Stomach (tissue), 9 donors: ENCODE measurements around the gene FCHSD2. TPM values are rescaled to one million over a fixed set of nuclear protein-coding genes. Genes with fewer than 3 reads are reported as not detected.

Experiments used
- DNase-seq, 2 donors: peaks; one replicate each; pipeline versions ENCODE4 v3.0.0 to v3.0.0-alpha.2; 2013 to 2019
- H3K27ac ChIP-seq, 5 donors: fragments of 200-600 bp in 4 of 5; sonication (generic) in 4 of 5; one replicate each; pipeline ENCODE4 v1.5.1; 2013 to 2019; ENCODE audit warnings: mild to moderate bottlenecking in 1 of 5, moderate library complexity in 1 of 5
- H3K27me3 ChIP-seq, 3 donors: fragments of 200-600 bp; sonication (generic); one replicate each; pipeline ENCODE4 v1.5.1; 2017 to 2019; ENCODE audit warnings: mixed run types in 1 of 3
- H3K36me3 ChIP-seq, 4 donors: fragments of 200-600 bp; sonication (generic); 1 replicate in 3 of 4; 2 replicates in 1 of 4; pipeline ENCODE4 v1.5.1; 2016 to 2019
- H3K4me1 ChIP-seq, 4 donors: fragments of 200-600 bp; sonication (generic); one replicate each; pipeline ENCODE4 v1.5.1; 2016 to 2019
- H3K4me3 ChIP-seq, 4 donors: fragments of 200-600 bp; sonication (generic) in 3 of 4; one replicate each; pipeline ENCODE4 v1.5.1; 2016 to 2019; ENCODE audit warnings: mild to moderate bottlenecking in 1 of 4
- H3K9me3 ChIP-seq, 4 donors: fragments of 200-600 bp; sonication (generic); one replicate each; pipeline ENCODE4 v1.5.1; 2016 to 2019
- EP300 ChIP-seq: sonication (generic); formaldehyde crosslinking; IDR thresholded peaks from one replicate; pipeline ENCODE4 v1.6.1; 2017; ENCODE audit warnings: antibody characterized with exemption
- POLR2A ChIP-seq, 4 donors: fragments of 450-650 bp; IDR thresholded peaks; one replicate each; pipeline ENCODE4 v1.6.1; 2016; ENCODE audit warnings: antibody characterized with exemption in 4 of 4, control low read depth in 2 of 4, mild to moderate bottlenecking in 1 of 4, moderate library complexity in 1 of 4
- POLR2AphosphoS5 ChIP-seq, 3 donors: sonication (generic); formaldehyde crosslinking; IDR thresholded peaks; one replicate each; pipeline ENCODE4 v1.6.1; 2016; ENCODE audit warnings: antibody characterized with exemption in 3 of 3
- WGBS, 5 donors: extraction: QIAGEN DNeasy Blood & Tissue Kit in 3 of 5; methylation state at CpG; one replicate each; pipeline versions ENCODE4 v1.1.5 to v1.1.7; 2013 to 2018; 5-methylcytosine and 5-hydroxymethylcytosine counted together
- intact Hi-C: fragments of 100-400 bp; cut with DNase I; formaldehyde crosslinking; loops from one replicate; pipeline ENCODE4 v1.15.1; 2023; ENCODE audit warnings: low total_unique reads
- polyA plus RNA-seq, 3 donors: library from polyadenylated mRNA; stranded (reverse); fragments of 200-250 nt; gene quantifications; one replicate each; pipeline ENCODE4 v1.2.3, GENCODE V29; 2013
- total RNA-seq, 5 donors: library from RNA; depleted of rRNA; stranded (reverse); fragments of >200 nt; gene quantifications; one replicate each; pipeline versions ENCODE4 v1.1.0 to v1.2.3, GENCODE V29; 2014 to 2016
- TF ChIP-seq, protein P1 (sequence below), 7 experiments: fragments of 450-650 bp in 4 of 7; fragments of 200-600 bp in 3 of 7; sonication (generic) in 3 of 7; IDR thresholded peaks; one replicate each; pipeline ENCODE4 v1.5.1; 2016 to 2019; ENCODE audit warnings: antibody characterized with exemption in 7 of 7, control low read depth in 2 of 7, mild to moderate bottlenecking in 1 of 7
- donor health status: healthy with polysubstance abuse.
- donor health status: Bipolar disorder and iron deficiency.
- donor health status: healthy.

The FCHSD2 gene
- total and polyA plus RNA-seq, 8 donors = 5.7 to 64.3 (median 15.9) TPM

DNA sequence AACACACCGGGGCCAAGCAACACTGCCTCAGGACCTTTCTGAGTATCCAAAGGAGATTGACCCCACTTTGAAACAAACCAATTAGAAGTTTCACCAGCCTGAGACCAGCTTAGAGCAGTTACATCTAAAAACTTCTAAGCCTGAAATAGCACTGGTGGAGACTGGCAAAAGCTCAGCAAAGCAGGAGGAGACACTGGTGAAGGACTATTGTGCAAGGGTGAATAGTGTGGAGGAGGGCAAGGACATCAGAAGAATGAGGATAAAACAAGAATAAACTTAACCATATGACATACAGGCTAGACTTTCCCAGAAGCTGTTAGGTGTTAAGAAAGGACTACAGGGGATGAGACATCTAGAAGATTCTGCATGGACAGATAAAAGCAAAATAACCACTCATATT is 152.4 kb downstream of the FCHSD2 start:
- 0 to 52% (median 36%) methylated on average over 1 of the region's 1 CpG for WGBS, 5 donors
- intact Hi-C loops = no loop called here

DNA sequence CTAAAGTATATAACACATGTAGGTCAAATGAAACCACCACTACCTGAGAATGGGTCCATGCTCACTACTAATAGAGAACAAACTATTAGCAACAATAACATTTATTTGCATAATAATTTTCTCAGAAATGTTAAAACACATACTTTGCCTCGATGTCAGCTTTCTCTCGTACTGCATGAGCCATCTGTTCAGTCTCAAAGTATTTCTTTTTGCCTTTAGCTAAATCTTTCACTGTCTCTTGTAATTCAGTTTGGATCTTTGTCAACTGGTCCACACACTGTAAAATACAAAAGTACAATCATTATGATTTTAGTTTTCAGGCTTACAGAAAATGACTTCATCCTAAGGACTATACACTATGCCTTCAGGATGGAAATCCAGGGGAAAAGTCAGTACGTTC is 153.3 kb downstream of the FCHSD2 start:
- intact Hi-C loops = no loop called here
- WGBS, 5 donors = 74 to 92% (median 84%) methylated on average over 3 of the region's 3 CpGs
- Histone ChIP-seq H3K36me3 (peaks cover 0 to 17% (median 4%) of the 10 kb centered on the region in 4 donors), H3K4me1 (peaks cover 7 to 46% (median 23%) of the 10 kb centered on the region in 4 donors), H3K9me3 (no peaks in the 10 kb centered on the region), H3K4me3 (no peak overlapping the region), H3K27me3 (no peaks in the 10 kb centered on the region), H3K27ac (no peak overlapping the region)
- no peak for DNase-seq
- no peak for TF ChIP-seq POLR2A (IDR thresholded peaks at IDR 0.05)
- no peak for TF ChIP-seq POLR2AphosphoS5 (IDR thresholded peaks at IDR 0.05)
- TF ChIP-seq EP300 = no peak
- TF ChIP-seq, protein P1, sequence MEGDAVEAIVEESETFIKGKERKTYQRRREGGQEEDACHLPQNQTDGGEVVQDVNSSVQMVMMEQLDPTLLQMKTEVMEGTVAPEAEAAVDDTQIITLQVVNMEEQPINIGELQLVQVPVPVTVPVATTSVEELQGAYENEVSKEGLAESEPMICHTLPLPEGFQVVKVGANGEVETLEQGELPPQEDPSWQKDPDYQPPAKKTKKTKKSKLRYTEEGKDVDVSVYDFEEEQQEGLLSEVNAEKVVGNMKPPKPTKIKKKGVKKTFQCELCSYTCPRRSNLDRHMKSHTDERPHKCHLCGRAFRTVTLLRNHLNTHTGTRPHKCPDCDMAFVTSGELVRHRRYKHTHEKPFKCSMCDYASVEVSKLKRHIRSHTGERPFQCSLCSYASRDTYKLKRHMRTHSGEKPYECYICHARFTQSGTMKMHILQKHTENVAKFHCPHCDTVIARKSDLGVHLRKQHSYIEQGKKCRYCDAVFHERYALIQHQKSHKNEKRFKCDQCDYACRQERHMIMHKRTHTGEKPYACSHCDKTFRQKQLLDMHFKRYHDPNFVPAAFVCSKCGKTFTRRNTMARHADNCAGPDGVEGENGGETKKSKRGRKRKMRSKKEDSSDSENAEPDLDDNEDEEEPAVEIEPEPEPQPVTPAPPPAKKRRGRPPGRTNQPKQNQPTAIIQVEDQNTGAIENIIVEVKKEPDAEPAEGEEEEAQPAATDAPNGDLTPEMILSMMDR (IDR thresholded peaks at IDR 0.05) = no peak

More for the DNA sequence above, 152.4 kb downstream of the FCHSD2 start:
- H3K36me3 ChIP-seq = peaks cover 0 to 10% (median 4%) of the 10 kb centered on the region in 4 donors
- DNase-seq = no peak
- no peaks in the 10 kb centered on the region for H3K9me3 ChIP-seq
- H3K4me3 ChIP-seq = no peak overlapping the region
- TF ChIP-seq, protein P1 (IDR thresholded peaks at IDR 0.05) = no peak
- TF ChIP-seq EP300 = no peak
- TF ChIP-seq POLR2A (IDR thresholded peaks at IDR 0.05) = no peak
- no peak for TF ChIP-seq POLR2AphosphoS5 (IDR thresholded peaks at IDR 0.05)
- no peaks in the 10 kb centered on the region for H3K27me3 ChIP-seq
- peak overlapping the region in 1 of 5 donors; percentile 2 for H3K27ac ChIP-seq
- H3K4me1 ChIP-seq = peaks cover 7 to 37% (median 19%) of the 10 kb centered on the region in 4 donors

DNA sequence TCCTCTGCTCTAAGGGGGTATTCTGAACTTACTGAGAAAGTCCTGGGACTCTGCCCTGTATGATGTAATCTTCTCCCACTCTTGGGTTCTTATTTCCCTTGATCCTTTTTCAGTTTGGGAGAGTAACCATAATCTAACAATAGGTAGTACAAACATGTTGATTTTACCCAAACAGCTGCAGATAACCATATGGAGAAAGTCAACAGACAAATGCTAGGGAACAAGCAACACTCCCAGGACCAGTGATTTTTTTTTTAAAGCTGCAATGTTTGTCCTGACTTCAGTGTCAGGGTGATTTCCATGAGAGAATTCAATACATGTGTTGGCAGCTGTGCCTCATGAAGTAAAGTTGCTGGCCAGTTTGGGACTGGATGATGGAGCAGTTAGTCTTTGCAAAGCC is 156.5 kb downstream of the FCHSD2 start:
- Histone ChIP-seq H3K4me3 (no peak overlapping the region), H3K27ac (peak overlapping the region in 4 of 5 donors; percentile 8 to 44 (median 28)), H3K9me3 (no peaks in the 10 kb centered on the region), H3K36me3 (peaks cover 0 to 18% (median 10%) of the 10 kb centered on the region in 4 donors), H3K4me1 (peaks cover 7 to 69% (median 26%) of the 10 kb centered on the region in 4 donors), H3K27me3 (no peaks in the 10 kb centered on the region)
- TF ChIP-seq POLR2A (IDR thresholded peaks at IDR 0.05) (no peak), POLR2AphosphoS5 (IDR thresholded peaks at IDR 0.05) (peak in 1 of 3 donors; percentile 45), EP300 (no peak)
- DNase-seq = peak in 1 of 2 donors; percentile 34
- intact Hi-C loops = no loop called here

DNA sequence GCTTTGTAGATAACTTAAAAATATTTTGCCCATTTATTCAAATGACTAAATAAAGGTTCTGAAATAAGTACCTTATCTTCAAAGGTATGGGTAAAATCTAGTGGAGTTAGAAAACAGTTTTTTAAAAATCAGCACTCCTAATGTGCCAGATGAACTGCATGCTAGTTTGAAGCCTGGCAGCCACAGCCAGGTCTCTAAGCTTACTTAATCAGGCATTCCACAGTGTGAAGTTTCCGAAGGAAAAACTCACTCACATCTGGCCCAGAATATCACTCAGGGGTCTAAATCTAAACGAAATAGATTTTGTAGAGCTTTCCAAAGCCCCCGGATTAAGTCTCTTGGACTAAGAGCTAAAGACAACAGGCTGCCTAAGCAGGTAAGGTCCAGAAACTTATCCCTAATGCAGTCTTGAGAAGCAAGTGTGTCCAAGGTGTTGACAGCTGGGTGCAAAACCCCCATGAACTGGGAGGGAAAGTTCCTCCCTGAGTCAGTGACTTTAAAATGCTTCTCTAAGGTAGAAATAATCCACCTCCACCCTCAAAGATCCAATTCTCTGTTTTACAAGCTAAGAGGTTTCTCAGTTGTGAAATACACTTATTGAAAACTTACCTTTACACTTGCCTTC is 157.6 kb downstream of the FCHSD2 start:
- Histone ChIP-seq H3K27me3 (no peaks in the 10 kb centered on the region), H3K4me3 (no peak overlapping the region), H3K36me3 (peaks cover 0 to 23% (median 10%) of the 10 kb centered on the region in 4 donors), H3K27ac (peak overlapping the region in 1 of 5 donors; percentile 38), H3K4me1 (peaks cover 7 to 62% (median 24%) of the 10 kb centered on the region in 4 donors), H3K9me3 (no peaks in the 10 kb centered on the region)
- 21 to 46% (median 31%) methylated on average over 3 of the region's 3 CpGs for WGBS, 5 donors
- intact Hi-C loops = no loop called here
- TF ChIP-seq POLR2AphosphoS5 (IDR thresholded peaks at IDR 0.05) (no peak), EP300 (no peak), POLR2A (IDR thresholded peaks at IDR 0.05) (no peak)
- TF ChIP-seq, protein P1 (IDR thresholded peaks at IDR 0.05) = no peak
- no peak for DNase-seq

DNA sequence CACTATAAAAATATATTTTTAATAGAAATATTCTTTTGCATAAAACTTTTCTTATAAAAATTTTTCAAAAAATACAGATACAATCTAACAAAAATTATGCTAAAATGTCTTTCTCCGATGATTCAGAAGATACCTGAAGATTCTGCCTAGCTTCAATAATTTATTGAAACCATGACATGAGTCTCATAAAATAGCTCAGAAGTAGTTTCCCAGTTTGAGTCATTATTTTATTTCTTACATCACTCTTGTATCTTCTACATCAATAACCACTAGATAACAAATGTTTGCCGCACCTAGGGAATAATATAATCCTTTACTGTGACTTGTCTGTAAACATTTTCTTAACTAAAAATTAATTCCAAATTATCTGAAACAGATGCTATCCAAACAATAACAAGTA is 158.6 kb downstream of the FCHSD2 start:
- H3K36me3 ChIP-seq = peaks cover 0 to 23% (median 10%) of the 10 kb centered on the region in 4 donors
- WGBS, 5 donors = 65 to 81% (median 74%) methylated on average over 2 of the region's 2 CpGs
- intact Hi-C loops = no loop called here

More for the DNA sequence above, 158.6 kb downstream of the FCHSD2 start:
- TF ChIP-seq, protein P1 (IDR thresholded peaks at IDR 0.05) = no peak
- TF ChIP-seq POLR2AphosphoS5 (IDR thresholded peaks at IDR 0.05) = no peak
- no peak for TF ChIP-seq POLR2A (IDR thresholded peaks at IDR 0.05)
- no peak for TF ChIP-seq EP300
- Histone ChIP-seq H3K9me3 (no peaks in the 10 kb centered on the region), H3K27ac (no peak overlapping the region), H3K27me3 (no peaks in the 10 kb centered on the region), H3K4me3 (no peak overlapping the region), H3K4me1 (peaks cover 7 to 55% (median 21%) of the 10 kb centered on the region in 4 donors)
- DNase-seq = no peak
